Stomach smooth muscle (tissue), 2 donors: Measurements from ENCODE around the gene TAF1C.
A peak's percentile ranks its signal among the peaks of the same experiment; 100 is the strongest.

Experiments
- H3K27ac ChIP-seq: one replicate; pipeline ENCODE4 v1.7.0; 2013; ENCODE audit warnings: mild to moderate bottlenecking, low read length, inconsistent platforms
- H3K27me3 ChIP-seq, 2 donors: one replicate each; pipeline ENCODE4 v1.7.0; 2013; ENCODE audit warnings: low read length in 2 of 2; ENCODE audit not compliant: insufficient read depth in 2 of 2, control insufficient read depth in 1 of 2
- H3K36me3 ChIP-seq, 2 donors: one replicate each; pipeline ENCODE4 v1.7.0; 2013; ENCODE audit warnings: low read length in 2 of 2; ENCODE audit not compliant: control insufficient read depth in 2 of 2, insufficient read depth in 2 of 2
- H3K4me1 ChIP-seq: one replicate; pipeline ENCODE4 v1.7.0; 2013; ENCODE audit warnings: low read length; ENCODE audit not compliant: control insufficient read depth, insufficient read depth
- H3K4me3 ChIP-seq, 2 donors: one replicate each; pipeline ENCODE4 v1.7.0; 2013; ENCODE audit warnings: low read length in 2 of 2
- H3K9ac ChIP-seq, 2 donors: one replicate each; pipeline ENCODE4 v1.7.0; 2013; ENCODE audit warnings: low read length in 2 of 2, mild to moderate bottlenecking in 1 of 2
- H3K9me3 ChIP-seq, 2 donors: one replicate each; pipeline ENCODE4 v1.7.0; 2013; ENCODE audit warnings: low read length in 2 of 2; ENCODE audit not compliant: control insufficient read depth in 2 of 2
- donor health status: healthy.
- donor health status: Pancreatic carcinoma.

The TAF1C gene

DNA sequence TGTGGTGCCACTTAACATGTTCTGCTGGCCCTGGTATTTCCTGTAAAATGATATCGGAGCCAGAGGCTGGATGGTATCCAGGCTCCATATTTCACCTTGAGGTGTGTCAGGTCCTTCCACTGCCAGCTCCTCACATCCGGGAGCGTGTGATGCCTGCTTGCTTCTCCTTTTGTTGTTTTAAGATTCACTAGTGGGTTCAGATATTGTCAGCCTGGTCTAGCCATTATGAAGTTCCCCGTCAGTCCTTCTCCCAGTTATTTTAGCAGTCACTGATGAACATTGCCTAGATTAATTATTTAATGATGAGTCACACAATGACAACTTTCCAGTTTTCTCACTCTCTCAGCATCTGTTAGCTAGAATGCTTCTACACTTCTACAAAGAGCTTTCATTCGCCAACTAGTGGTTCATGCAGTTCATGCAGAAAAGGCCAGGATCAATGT lies 30.5 kb downstream of the TAF1C start:
- H3K9me3 ChIP-seq, result no peaks in the 10 kb centered on the region
- H3K9ac ChIP-seq, result no peak overlapping the region
- no peaks in the 10 kb centered on the region for H3K36me3 ChIP-seq
- no peaks in the 10 kb centered on the region for H3K4me1 ChIP-seq
- H3K27me3 ChIP-seq, result peaks cover 3 to 11% of the 10 kb centered on the region in 2 donors
- H3K4me3 ChIP-seq, result no peak overlapping the region
- H3K27ac ChIP-seq, result no peak overlapping the region

DNA sequence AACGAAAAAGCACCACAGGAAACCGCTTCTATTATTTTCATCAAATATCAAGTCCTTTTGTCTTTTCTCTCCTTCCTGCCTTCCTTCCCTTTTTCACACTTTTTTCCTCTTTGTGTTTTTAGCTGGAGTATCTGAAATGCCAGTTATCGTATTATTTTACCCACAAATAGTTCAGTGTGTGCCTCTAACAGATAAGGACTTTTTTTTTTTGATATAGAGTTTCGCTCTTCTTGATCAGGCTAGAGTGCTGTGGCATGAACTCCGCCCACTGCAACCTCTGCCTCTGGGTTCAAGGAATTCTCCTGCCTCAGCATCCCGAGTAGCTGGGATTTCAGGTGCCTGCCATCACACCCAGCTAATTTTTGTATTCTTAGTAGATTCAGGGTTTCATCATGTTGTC lies 31.1 kb downstream of the TAF1C start:
- H3K36me3 ChIP-seq, result no peaks in the 10 kb centered on the region
- peaks cover 3 to 6% of the 10 kb centered on the region in 2 donors for H3K27me3 ChIP-seq
- H3K27ac ChIP-seq, result no peak overlapping the region
- no peak overlapping the region for H3K4me3 ChIP-seq
- no peak overlapping the region for H3K9ac ChIP-seq
- H3K4me1 ChIP-seq, result no peaks in the 10 kb centered on the region
- H3K9me3 ChIP-seq, result no peaks in the 10 kb centered on the region

GRCh38 chr16:84155226-84155625 lies 31.6 kb downstream of the TAF1C start:
- H3K27ac ChIP-seq, result no peak overlapping the region
- H3K4me3 ChIP-seq, result no peak overlapping the region
- no peaks in the 10 kb centered on the region for H3K36me3 ChIP-seq
- no peak overlapping the region for H3K9ac ChIP-seq
- no peaks in the 10 kb centered on the region for H3K4me1 ChIP-seq
- H3K27me3 ChIP-seq, result peaks cover 3 to 6% of the 10 kb centered on the region in 2 donors
- H3K9me3 ChIP-seq, result no peaks in the 10 kb centered on the region

GRCh38 chr16:84153660-84154214 lies 33.1 kb downstream of the TAF1C start:
- Histone ChIP-seq H3K4me1 (no peaks in the 10 kb centered on the region), H3K4me3 (no peak overlapping the region), H3K36me3 (no peaks in the 10 kb centered on the region), H3K9me3 (no peaks in the 10 kb centered on the region), H3K27ac (no peak overlapping the region), H3K27me3 (peaks cover 3 to 4% of the 10 kb centered on the region in 2 donors), H3K9ac (no peak overlapping the region)

- H3K27ac ChIP-seq, result no peak overlapping the region
- no peak overlapping the region for H3K4me3 ChIP-seq
- no peaks in the 10 kb centered on the region for H3K9me3 ChIP-seq
- no peaks in the 10 kb centered on the region for H3K36me3 ChIP-seq
- H3K4me1 ChIP-seq, result no peaks in the 10 kb centered on the region
- no peaks in the 10 kb centered on the region for H3K27me3 ChIP-seq
- H3K9ac ChIP-seq, result no peak overlapping the region
These were observed 35.9 kb downstream of the TAF1C start for GRCh38 chr16:84150926-84151325.

DNA sequence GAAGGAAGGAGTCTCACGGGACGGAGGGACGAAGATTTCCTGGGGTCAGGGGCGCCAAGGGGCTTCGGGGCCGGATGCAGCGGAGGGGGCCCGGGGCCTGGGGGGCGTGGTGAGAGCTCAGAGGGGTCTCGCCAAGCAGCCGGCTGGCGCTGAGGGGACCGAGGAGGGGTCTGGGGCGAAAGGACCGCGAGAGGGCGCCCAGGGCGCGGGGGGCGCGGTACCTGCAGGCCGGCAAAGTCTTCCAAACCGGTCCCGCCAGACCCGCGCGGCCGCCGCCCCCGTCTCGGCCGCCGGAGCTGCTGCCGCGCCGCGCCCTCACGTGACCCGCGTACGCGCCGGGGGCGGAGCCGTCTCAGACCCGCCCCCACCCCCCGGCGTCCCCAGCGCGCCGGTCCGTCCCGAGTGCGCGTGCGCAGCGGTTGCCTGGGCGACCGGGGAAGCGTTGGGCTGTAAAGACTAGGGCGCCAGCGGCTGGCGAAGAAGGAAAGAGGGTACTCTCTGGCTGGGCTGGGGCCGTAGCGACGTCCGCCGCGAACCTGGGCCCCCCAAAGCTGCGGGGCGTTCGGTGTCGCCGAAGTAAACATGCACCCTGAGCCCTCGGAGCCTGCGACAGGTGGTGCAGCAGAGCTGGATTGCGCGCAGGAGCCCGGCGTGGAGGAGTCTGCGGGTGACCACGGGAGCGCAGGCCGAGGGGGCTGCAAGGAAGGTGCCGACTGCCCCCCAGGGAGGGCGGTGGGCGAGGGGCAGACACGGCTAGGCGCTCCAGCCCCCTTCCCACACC lies 41.8 kb downstream of the TAF1C start, which contains the start of the genes DNAAF1 and HSDL1:
DNAAF1 (plus strand) TSS at position 450 of the 781 bp plus-strand sequence; CDS start at position 583, 133 bp downstream.
HSDL1 (minus strand) TSS at position 319 of the 781 bp plus-strand sequence. CDS start 13,856 bp downstream, outside the sequence.
- H3K36me3 ChIP-seq, result no peaks in the 10 kb centered on the region
- H3K9me3 ChIP-seq, result no peaks in the 10 kb centered on the region

GRCh38 chr16:84144209-84144858 lies 42.5 kb downstream of the TAF1C start:
- H3K4me3 ChIP-seq, result peak overlapping the region; percentile 66 to 89
- no peaks in the 10 kb centered on the region for H3K27me3 ChIP-seq
- peaks cover 8% of the 10 kb centered on the region for H3K4me1 ChIP-seq
- H3K36me3 ChIP-seq, result no peaks in the 10 kb centered on the region
- no peaks in the 10 kb centered on the region for H3K9me3 ChIP-seq
- H3K9ac ChIP-seq, result peak overlapping the region; percentile 52 to 71
- no peak overlapping the region for H3K27ac ChIP-seq

More for the DNA sequence above, 41.8 kb downstream of the TAF1C start, which contains the start of the genes DNAAF1 and HSDL1:
- Histone ChIP-seq H3K4me1 (peaks cover 8% of the 10 kb centered on the region), H3K27ac (peak within 1 kb of the TSS; percentile 24), H3K9ac (peak within 1 kb of the TSS; percentile 52 to 71), H3K4me3 (peak within 1 kb of the TSS; percentile 66 to 89), H3K27me3 (no peaks in the 10 kb centered on the region)

DNA sequence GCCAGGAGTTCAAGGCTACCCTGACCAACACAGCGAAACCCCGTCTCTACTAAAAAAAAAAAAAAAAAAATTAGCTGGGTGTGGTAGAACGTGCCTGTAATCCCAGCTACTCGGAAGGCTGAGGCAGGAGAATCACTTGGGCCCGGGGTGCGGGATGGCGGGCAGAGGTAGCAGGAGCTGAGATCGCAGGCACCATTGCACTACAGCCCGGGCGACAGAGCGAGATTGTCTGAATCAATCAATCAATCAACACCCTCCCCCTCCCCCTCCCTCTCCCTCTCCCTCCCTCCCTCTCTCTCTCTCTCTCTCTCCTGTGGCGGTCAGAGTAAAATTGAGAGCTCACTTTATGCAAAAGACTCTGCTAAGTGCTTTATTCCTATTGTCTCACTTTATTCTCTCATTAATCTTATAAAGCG lies 43.1 kb downstream of the TAF1C start:
- no peaks in the 10 kb centered on the region for H3K27me3 ChIP-seq
- H3K4me3 ChIP-seq, result peak overlapping the region; percentile 66 to 89
- H3K9ac ChIP-seq, result peak overlapping the region; percentile 52 to 71
- H3K4me1 ChIP-seq, result peaks cover 8% of the 10 kb centered on the region
- H3K9me3 ChIP-seq, result no peaks in the 10 kb centered on the region
- no peak overlapping the region for H3K27ac ChIP-seq
- H3K36me3 ChIP-seq, result no peaks in the 10 kb centered on the region

DNA sequence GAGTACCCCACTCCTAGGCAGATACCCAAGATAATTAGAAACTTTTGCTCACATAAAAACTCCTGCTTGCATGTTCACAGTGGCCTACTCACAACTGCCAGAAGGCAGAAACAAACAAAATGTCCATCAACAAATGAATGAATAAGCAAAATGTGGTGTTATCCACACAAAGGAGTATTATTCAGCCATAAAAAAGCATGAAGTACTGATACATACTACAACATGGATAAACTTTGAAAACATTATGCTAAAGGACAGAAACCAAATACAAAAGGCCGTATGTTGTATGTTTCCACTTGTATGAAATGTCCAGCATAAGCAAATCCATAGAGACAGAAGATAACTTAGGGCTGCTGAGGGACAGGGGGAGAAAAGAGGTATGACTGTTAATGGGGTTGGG lies 43.8 kb downstream of the TAF1C start:
- Histone ChIP-seq H3K27ac (no peak overlapping the region), H3K4me1 (peaks cover 8% of the 10 kb centered on the region), H3K4me3 (no peak overlapping the region), H3K9me3 (no peaks in the 10 kb centered on the region), H3K36me3 (no peaks in the 10 kb centered on the region), H3K9ac (no peak overlapping the region), H3K27me3 (no peaks in the 10 kb centered on the region)

DNA sequence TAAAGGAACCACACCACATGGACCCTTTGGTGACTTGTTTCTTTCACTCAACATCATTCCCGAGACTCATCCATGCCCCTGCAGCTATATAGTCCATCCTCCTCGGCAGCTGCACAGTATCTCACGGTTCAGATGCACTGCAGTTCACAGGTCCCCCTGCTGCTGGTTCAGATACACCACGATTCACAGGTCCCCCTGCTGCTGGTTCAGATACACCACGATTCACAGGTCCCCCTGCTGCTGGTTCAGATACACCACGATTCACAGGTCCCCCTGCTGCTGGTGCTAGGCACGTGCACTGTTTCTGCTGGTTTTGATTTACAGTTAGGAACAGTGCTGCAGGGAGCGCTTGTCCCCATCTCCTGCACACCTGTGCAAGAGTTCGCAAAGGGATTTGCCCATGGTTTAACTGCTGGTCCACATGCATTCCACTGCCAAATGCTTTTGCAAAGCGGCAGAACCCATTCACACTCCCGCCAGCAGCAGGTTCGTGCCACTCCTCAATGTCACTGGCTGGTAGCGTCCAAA lies 45.6 kb downstream of the TAF1C start:
- Histone ChIP-seq H3K4me1 (peaks cover 8% of the 10 kb centered on the region), H3K36me3 (no peaks in the 10 kb centered on the region), H3K27ac (no peak overlapping the region), H3K4me3 (no peak overlapping the region), H3K9me3 (no peaks in the 10 kb centered on the region), H3K9ac (no peak overlapping the region), H3K27me3 (no peaks in the 10 kb centered on the region)
